Aorta (tissue), 5 donors: ENCODE measurements around the gene ARHGAP25. TPM values are rescaled to one million over a fixed set of nuclear protein-coding genes. Genes with fewer than 3 reads are reported as not detected.

ENCODE experiments used
- ATAC-seq: fragments of 200-7000 bp; cut with Tn5 transposase; one replicate; pipeline ENCODE4 v1.9.1; 2022; ENCODE audit warnings: moderate library complexity; ENCODE audit not compliant: low FRiP score
- DNase-seq, 2 donors: peaks; one replicate each; pipeline ENCODE4 v3.0.0-alpha.2; 2020
- H3K27ac ChIP-seq, 2 donors: one replicate each; pipeline ENCODE4 v1.5.1; 2013; ENCODE audit warnings: low read length in 2 of 2, mild to moderate bottlenecking in 2 of 2, moderate library complexity in 2 of 2, control low read depth in 1 of 2, inconsistent platforms in 1 of 2, low read depth in 1 of 2
- H3K27me3 ChIP-seq, 2 donors: one replicate each; pipeline ENCODE4 v1.6.1; 2013; ENCODE audit warnings: control low read depth in 1 of 2, low read length in 1 of 2, mild to moderate bottlenecking in 1 of 2, moderate library complexity in 1 of 2; ENCODE audit not compliant: insufficient read depth in 2 of 2, control insufficient read depth in 1 of 2
- H3K36me3 ChIP-seq, 2 donors: one replicate each; pipeline ENCODE4 v1.6.1; 2013; ENCODE audit warnings: control low read depth in 1 of 2, low read length in 1 of 2, mild to moderate bottlenecking in 1 of 2; ENCODE audit not compliant: insufficient read depth in 2 of 2, control insufficient read depth in 1 of 2
- H3K4me1 ChIP-seq, 2 donors: one replicate each; pipeline ENCODE4 v1.6.1; 2013; ENCODE audit warnings: low read length in 2 of 2, control low read depth in 1 of 2, mild to moderate bottlenecking in 1 of 2, moderate library complexity in 1 of 2; ENCODE audit not compliant: insufficient read depth in 2 of 2, control insufficient read depth in 1 of 2
- H3K4me3 ChIP-seq, 2 donors: one replicate each; pipeline ENCODE4 v1.5.1; 2013; ENCODE audit warnings: low read length in 2 of 2, control low read depth in 1 of 2, mild to moderate bottlenecking in 1 of 2
- H3K9me3 ChIP-seq: one replicate; pipeline ENCODE4 v1.6.1; 2013; ENCODE audit warnings: mild to moderate bottlenecking, low read length; ENCODE audit not compliant: control insufficient read depth
- WGBS, 2 donors: extraction: QIAGEN DNeasy Blood & Tissue Kit; methylation state at CpG; one replicate each; pipeline ENCODE4 v1.1.7; 2013; 5-methylcytosine and 5-hydroxymethylcytosine counted together
- intact Hi-C, 2 donors: fragments of 100-400 bp; cut with DNase I; formaldehyde crosslinking; loops; one replicate each; pipeline versions ENCODE4 v1.14.2 to v1.15.0; 2022
- polyA plus RNA-seq, 2 donors: library from polyadenylated mRNA; stranded (reverse); fragments of 200-250 nt; gene quantifications; one replicate each; pipeline ENCODE4 v1.2.3, GENCODE V29; 2013
- total RNA-seq, 2 donors: library from RNA; stranded (reverse); fragmentation: NEBNext Ultra II Directional; extraction: Animal tissue kit (Norgen Biotek cat#: 25700); gene quantifications; one replicate each; pipeline ENCODE4 v1.2.1, GENCODE V29; 2021
- donor health status: healthy with polysubstance abuse.
- donor health status: Bipolar disorder and iron deficiency.
- donor health status: DM: no; HTN: no; CAD: no.
- donor health status: DM: no; HTN: no; CAD: no.
- donor health status: DM: yes; HTN: yes; CAD: no.

ARHGAP25 gene
- total and polyA plus RNA-seq, 4 donors, result 2.6 to 21.1 (median 6.4) TPM

- no peak for ATAC-seq
Measured at GRCh38 chr2:68870215-68870614, 135.6 kb downstream of the ARHGAP25 start.

GRCh38 chr2:68871159-68871764 lies 136.7 kb downstream of the ARHGAP25 start, which contains the start of gene BMP10:
TSS of gene BMP10 (minus strand) at chr2:68871397. CDS start at chr2:68871358, 39 bp downstream.
- ATAC-seq, result no peak
- no peak within 1 kb of the TSS for H3K4me3 ChIP-seq

More at GRCh38 chr2:68870215-68870614, 135.6 kb downstream of the ARHGAP25 start:
- WGBS, 2 donors, result 49 to 53% methylated on average over 2 of the region's 2 CpGs
- no peaks in the 10 kb centered on the region for H3K36me3 ChIP-seq
- H3K9me3 ChIP-seq, result no peaks in the 10 kb centered on the region
- intact Hi-C loops, result no loop called here
- H3K27me3 ChIP-seq, result no peaks in the 10 kb centered on the region
- no peaks in the 10 kb centered on the region for H3K4me1 ChIP-seq
- H3K27ac ChIP-seq, result no peak overlapping the region
- DNase-seq, result no peak
- no peak overlapping the region for H3K4me3 ChIP-seq

More at GRCh38 chr2:68871159-68871764, 136.7 kb downstream of the ARHGAP25 start, which contains the start of gene BMP10:
- Histone ChIP-seq H3K36me3 (no peaks in the 10 kb centered on the region), H3K4me1 (no peaks in the 10 kb centered on the region), H3K27ac (no peak within 1 kb of the TSS), H3K9me3 (no peaks in the 10 kb centered on the region), H3K27me3 (no peaks in the 10 kb centered on the region)
- WGBS, 2 donors, result 76 to 80% methylated on average over 6 of the region's 6 CpGs
- DNase-seq, result no peak
- intact Hi-C loops, result no loop called here

Other genes starting within 250 kb of the ARHGAP25 start
- not detected for gene PROKR1, start 91.2 kb upstream of the ARHGAP25 start, total RNA-seq
- not detected for gene PROKR1, start 91.2 kb upstream of the ARHGAP25 start, polyA plus RNA-seq
- not detected for gene BMP10, start 136.6 kb downstream of the ARHGAP25 start, total RNA-seq
- gene BMP10, start 136.6 kb downstream of the ARHGAP25 start, polyA plus RNA-seq, result not detected
- not detected for gene GKN2, start 218.1 kb downstream of the ARHGAP25 start, total RNA-seq
- gene GKN2, start 218.1 kb downstream of the ARHGAP25 start, polyA plus RNA-seq, result 1 to 10 TPM; 1.5 to 1.9 TPM
- not detected for gene GKN1, start 239.8 kb downstream of the ARHGAP25 start, total RNA-seq
- 1 to 10 TPM; 2.3 to 5.1 TPM for gene GKN1, start 239.8 kb downstream of the ARHGAP25 start, polyA plus RNA-seq